Lung microvascular endothelial cell (primary cell): Measurements from ENCODE around the gene EYA4. TPM values are rescaled to one million over a fixed set of nuclear protein-coding genes. Genes with fewer than 3 reads are reported as not detected.
"Not testable (repeated sequence)": the region's sequence is repeated elsewhere in the genome, so short reads cannot be mapped to it uniquely, and the experiment has no call there.

Source experiments
- DNase-seq, 2 donors: peaks; one replicate each; pipeline versions ENCODE4 v3.0.0 to v3.0.0-alpha.2; 2010; ENCODE audit warnings: low read depth in 2 of 2
- total RNA-seq: library from RNA; depleted of rRNA; stranded (reverse); fragments of >200 nt; gene quantifications from 2 replicates; pipeline ENCODE4 v1.2.1, GENCODE V29; 2014

Gene EYA4
- total RNA-seq, 1 donor from 2014 or later, result 0.40 TPM

GRCh38 chr6:133523816-133524215 is 282.7 kb downstream of the EYA4 start:
- DNase-seq, result no peak

- no peak for DNase-seq
Observed at GRCh38 chr6:133526436-133526835, 285.3 kb downstream of the EYA4 start.

GRCh38 chr6:133528566-133528965 is 287.4 kb downstream of the EYA4 start:
- DNase-seq, result no peak

GRCh38 chr6:133532908-133533307 is 291.8 kb downstream of the EYA4 start:
- no peak for DNase-seq

GRCh38 chr6:133539502-133540259 is 298.5 kb downstream of the EYA4 start:
- DNase-seq, result no peak

DNA sequence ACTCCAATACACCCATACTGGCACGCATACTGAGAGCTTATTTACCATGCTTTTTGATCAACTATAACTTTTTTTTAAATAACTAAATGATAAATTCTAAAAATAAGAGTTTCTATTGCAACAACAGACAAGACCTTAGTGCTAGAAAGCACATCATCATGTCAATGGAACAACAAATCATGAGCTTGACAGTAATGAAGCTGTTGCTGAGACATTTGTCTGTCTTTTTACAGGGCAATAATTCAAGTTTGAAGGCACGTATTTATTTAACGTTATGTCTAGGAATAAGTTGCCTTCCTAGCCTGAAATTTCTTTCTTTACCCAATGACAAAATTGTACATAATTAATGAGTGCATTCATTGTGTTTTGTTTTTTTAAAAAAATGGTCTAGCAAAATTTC is 299.2 kb downstream of the EYA4 start:
- no peak for DNase-seq

DNA sequence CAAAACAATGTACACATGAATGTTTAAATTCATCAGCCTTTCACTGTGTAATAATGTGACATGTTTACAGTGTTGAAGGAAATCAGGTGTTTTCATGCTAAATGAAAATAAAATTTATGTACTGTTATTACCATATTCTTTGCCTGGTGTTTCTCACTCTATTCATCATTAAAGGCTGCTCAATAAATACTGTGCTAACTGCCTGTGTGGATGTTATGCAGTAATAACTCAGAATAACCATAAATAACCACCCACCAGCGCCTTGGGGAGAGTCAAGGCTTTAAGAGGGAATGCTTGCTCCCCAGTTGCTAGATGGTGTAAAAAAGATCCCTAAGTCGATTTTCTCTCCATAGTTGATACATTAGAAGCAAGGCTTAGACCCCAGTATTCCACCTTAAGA is 299.9 kb downstream of the EYA4 start:
- no peak for DNase-seq

DNA sequence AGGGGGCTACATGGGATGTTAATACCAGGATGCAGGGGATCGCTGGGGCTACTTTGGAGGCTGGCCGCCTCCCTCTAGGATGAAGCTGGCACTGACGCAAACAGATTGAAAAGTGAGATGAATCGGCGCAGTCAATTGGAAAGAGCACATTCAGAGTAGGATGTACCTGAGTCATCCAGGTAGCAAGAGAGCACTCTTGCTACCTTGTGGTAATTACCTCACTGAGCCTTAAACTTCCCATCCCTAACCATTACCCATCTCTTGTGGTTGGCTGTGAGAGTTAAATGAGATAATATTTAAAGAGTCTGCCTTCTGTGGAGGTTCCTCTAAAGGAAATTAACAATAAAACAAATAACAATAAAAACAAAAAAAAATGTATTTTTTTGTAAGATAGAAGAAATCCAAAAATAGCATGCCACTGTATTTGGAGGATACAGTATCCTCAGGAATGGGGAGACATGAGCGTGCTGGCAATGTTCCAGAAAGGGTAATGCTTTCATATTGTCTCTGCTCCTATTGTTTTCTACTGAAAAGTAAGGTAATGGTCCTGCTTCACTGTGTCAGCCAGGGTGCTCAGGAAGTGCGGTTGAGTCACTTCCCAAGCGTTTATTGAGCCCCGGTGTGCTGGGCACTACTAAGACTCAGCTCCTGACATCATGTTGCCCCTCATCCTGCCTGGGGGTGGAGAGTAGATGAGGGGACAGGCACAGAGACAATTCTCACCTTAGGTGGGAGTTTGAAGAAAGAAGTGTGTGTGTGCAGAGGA is 301.1 kb downstream of the EYA4 start:
- DNase-seq, result peak; percentile 37 to 80

DNA sequence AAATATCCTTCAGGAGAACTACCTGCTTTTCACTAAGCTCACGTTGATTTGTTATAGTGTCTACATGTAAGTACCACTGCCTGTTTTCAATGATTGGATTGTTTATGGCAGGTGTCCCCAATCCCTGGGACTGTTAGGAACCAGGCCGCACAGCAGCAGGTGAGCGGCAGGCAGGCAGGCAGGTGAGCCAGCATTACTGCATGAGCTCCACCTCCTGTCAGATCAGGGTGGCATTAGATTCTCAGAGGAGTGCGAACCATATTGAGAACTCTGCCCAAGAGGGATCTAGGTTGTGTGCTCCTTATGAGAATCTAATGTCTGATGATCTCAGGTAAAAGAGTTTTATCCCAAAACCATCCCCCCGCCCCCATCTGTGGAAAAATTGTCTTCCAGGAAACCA is 303.3 kb downstream of the EYA4 start:
- DNase-seq, result no peak

DNA sequence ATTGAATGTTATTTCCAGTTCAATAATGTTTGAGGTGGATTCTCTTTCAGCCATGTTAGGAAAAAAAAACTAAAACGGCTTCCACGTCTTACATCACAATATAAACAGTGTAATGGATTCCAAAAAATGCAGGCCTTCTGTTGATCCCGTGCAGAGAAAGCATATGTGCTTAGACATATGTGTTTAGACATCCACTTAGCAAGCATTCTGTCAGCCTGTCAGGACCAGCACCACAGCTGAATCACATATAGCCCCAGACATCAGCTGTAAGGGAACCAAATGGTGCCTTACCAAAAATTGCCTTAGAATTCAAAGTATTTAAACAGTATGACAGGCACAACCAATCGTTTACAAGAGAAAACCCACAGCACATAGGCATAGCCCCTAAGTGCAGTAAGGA is 304.9 kb downstream of the EYA4 start:
- DNase-seq, result no peak

DNA sequence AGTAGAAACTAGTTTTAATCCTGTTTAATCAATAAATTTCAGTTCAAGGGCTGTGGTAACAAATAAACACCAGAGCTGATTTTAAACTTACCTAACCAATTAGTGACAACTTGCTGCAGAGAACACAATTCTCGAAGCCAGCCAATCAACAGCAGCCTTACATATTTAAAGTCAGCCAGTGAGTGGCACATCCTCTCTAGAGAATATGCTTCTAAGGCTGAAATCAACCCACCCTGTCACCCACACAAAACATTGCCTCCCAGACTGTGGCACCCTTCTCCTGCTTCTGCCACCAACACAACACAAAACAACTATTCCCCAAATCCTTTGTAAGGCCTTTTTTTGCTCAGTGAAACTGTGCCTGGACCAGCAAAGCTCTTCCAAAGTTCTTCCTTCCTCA is 306.0 kb downstream of the EYA4 start:
- DNase-seq, result no peak

DNA sequence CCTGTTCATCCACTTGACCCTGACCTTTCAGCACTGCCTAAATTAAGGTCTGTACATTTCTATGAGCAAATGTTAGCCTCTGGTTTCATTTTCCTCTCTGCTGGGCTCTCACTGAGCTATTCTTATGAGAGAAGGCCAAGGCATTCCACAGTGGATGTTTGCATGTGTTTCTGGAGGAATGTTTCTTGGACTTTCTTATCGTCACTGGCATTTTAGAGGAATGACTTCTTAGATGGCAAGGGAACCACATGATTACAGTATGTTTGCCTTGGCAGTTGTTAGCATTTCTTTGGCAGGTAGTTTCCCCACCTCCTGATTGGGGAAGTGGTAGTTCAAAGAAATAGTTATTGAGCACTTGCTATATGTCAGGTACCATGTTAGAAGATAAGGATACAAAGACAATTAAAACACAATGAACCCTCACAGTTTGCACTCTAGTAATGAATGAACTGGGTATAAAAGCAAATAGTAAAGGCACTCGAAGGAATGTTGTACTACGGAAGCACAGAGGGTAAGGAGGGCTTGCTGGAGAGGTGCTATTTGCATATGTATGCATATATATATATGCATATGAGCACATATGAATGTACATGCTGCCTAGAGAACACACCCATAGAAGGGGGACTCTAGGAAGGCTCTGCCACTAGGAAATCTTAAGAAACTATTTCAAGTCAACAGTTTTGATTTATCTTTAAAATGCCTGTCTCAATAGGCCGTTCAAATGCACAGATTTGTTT is 307.4 kb downstream of the EYA4 start:
- DNase-seq, result no peak

GRCh38 chr6:133549371-133549801 is 308.2 kb downstream of the EYA4 start:
- no peak for DNase-seq

- no peak for DNase-seq
Observed at GRCh38 chr6:133550026-133550425, 308.9 kb downstream of the EYA4 start.

DNA sequence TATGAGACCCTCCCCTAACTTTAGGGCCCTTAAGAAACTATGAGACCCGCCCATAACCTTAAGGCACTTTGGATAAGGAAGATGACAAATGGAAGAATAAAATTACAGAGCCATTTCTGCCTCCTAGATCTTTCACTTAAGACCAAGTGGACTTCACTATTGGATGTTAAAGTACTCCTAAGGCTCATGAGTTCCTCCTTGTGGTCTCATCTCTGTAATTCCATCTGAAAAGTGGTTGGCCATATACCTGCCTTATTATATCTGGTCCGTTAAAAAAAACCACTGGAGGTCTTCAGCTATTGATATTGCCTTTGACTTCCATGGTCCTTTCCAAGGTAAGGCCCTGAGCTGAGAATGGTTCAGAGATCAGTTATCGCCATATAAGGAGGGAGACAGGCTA is 310.3 kb downstream of the EYA4 start:
- DNase-seq, result no peak

DNA sequence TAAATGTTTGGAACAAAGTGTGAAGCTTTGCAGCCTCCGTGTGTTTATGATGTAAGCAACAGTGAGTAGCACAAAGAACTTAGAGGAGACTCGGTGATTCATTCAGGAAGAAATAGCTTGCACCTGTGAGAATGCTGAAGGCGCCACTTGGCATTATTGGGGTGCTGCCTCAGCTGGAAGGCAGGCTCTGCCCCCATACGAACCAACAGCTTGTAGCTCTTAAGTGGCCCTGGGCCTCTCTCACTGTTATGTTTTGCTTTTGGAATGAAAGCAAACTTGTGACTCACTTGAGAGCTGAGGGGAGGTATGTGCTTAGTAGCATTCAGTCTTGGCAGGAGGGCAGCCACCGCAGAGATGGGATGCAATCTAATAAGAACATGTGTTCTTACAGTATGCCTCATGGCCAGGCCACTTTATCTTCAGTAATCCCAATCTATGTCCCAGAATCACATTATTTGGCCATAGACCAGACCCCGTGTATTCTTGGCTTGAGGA is 310.7 kb downstream of the EYA4 start:
- DNase-seq, result peak in 1 of 2 donors; percentile 38

DNA sequence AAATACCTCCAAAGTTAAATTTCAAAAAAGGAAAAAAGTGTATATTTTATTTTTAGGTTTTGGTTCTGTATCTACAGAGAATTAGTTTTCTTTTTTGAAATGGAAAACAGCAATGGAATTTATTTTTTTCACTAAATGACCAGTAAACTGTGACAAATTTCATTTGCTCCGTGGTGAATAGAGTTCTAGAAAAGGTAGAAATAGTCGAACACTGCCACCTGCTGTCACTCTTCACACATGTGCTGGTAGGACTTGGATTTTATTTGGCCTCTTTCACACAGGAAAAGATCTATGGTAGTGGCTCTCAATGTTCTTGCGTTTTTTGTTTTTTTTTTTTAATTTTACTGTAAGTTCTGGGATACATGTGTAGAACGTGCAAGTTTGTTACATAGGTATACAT is 312.5 kb downstream of the EYA4 start:
- DNase-seq, result peak; percentile 67 to 77

- DNase-seq, result not testable (repeated sequence)
Observed at GRCh38 chr6:133554121-133554520, 313.0 kb downstream of the EYA4 start.

DNA sequence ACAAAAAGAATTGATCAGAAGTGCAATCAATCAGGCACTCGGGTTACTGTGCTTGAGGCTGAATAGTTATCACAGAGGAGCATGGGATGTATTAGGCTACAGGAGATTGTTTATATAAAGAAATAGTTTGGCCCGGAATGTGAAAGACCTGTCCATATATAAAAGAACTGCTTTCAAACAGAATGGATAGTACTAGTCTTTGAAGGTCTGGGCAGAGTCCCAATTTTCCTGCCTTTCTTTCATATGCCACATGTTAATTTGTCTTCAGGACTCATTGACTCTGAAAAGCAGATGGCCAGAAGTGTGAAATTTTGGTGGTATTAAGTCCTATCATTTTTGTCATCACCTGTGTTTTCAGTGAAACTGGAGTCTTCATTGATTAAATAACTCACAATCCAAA is 314.5 kb downstream of the EYA4 start:
- DNase-seq, result no peak

GRCh38 chr6:133559926-133560325 is 318.8 kb downstream of the EYA4 start:
- DNase-seq, result no peak

DNA sequence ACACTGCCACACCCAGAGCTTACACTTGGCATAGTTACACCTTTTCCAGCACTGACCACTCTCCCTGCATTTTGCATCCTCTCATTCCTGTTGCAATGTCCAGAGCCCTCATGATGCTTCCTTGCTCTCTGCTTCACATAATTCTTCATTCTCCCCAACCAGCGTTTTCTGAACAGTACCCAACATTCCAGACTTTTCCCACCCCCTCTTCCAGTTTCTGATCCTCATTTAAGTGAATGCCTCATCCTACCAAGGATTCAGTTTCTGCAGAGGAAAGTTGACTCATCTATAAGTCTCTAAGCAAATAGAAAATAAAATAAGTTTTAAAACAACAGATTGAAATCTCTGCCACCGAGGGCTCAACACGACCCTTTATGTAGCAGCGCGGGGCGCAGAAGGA is 326.5 kb downstream of the EYA4 start:
- no peak for DNase-seq
